Stimulated activated CD8-positive, alpha-beta memory T cell treated with anti-CD3 and anti-CD28 coated beads, Interleukin-2, amount 100 ng/mL, for 1 hour (primary cell): ENCODE results near the gene FMO3.

Source experiments
- DNase-seq, 2 donors: peaks; one replicate each; pipeline ENCODE4 v3.0.0-alpha.2; 2020; ENCODE audit warnings: low read depth in 2 of 2

FMO3 gene

GRCh38 chr1:171159148-171159547, 68.4 kb downstream of the FMO3 start:
- no peak for DNase-seq

GRCh38 chr1:171160211-171160610, 69.5 kb downstream of the FMO3 start:
- no peak for DNase-seq

- no peak for DNase-seq
These were observed 70.1 kb downstream of the FMO3 start for GRCh38 chr1:171160639-171161354.

GRCh38 chr1:171161431-171161830, 70.7 kb downstream of the FMO3 start:
- no peak for DNase-seq

- DNase-seq = no peak
These were observed 75.7 kb downstream of the FMO3 start for GRCh38 chr1:171166361-171166760.
